OCI-LY3 (cell line): ENCODE data around the gene CDC14B.

Experiments used
- CTCF ChIP-seq: fragments of 200-600, 300-600 bp; sonication (generic); IDR thresholded peaks from 2 replicates; pipeline ENCODE4 v1.5.1; 2014; ENCODE audit warnings: antibody characterized with exemption, low read length, low read depth
- EZH2phosphoT487 ChIP-seq: fragments of 200-600 bp; shearing (Covaris generic); IDR thresholded peaks from 2 replicates; pipeline ENCODE4 v1.6.1; 2018; ENCODE audit warnings: antibody characterized with exemption, mixed run types, low read depth

DNA sequence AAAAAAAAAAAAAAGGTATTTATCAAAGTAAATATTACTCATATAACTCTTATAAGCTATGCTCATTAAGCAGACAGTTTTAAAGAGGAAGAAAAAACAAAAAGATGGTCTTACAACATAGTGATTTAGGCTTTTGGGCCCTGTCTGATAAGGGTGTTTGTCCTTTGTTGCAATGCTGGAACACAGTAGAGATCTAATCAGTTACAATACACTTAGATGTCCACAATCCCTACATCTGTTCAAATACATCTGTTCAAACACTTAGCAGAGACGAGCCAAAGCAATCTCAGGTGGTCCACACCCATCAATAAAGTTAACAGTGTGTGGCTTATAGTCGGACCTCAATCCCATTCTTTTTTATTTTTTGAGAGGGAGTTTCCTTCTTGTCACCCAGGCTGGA is 24.5 kb upstream of the CDC14B start:
- TF ChIP-seq CTCF (no peak), EZH2phosphoT487 (no peak)
